Measurements from ENCODE around the gene SMKR1. TPM values are rescaled to one million over a fixed set of nuclear protein-coding genes. Genes with fewer than 3 reads are reported as not detected.

SMKR1 gene
- total and polyA plus RNA-seq, 2 experiments from 2014 or later: 2.1 TPM; not detected in 1

DNA sequence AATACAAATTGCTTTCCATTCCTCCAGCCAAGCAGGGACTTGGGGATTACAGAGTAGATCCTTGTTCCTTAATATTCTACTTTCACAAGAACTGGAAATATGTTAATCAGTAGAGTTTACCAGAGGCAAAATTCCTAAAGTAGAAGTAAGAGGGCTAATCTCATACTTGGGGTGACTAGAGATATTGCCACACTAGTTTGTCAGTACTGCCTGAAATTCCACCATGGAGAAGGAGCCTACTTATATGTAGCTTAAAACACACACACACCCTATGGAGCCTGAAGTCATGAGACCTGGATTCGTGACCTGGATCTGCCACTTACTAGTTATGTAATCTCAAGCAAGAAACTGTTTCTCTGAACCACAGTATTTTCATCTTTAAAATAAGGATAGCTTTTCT is 34.2 kb upstream of the SMKR1 start (continued):
- TF ChIP-seq, protein P1, sequence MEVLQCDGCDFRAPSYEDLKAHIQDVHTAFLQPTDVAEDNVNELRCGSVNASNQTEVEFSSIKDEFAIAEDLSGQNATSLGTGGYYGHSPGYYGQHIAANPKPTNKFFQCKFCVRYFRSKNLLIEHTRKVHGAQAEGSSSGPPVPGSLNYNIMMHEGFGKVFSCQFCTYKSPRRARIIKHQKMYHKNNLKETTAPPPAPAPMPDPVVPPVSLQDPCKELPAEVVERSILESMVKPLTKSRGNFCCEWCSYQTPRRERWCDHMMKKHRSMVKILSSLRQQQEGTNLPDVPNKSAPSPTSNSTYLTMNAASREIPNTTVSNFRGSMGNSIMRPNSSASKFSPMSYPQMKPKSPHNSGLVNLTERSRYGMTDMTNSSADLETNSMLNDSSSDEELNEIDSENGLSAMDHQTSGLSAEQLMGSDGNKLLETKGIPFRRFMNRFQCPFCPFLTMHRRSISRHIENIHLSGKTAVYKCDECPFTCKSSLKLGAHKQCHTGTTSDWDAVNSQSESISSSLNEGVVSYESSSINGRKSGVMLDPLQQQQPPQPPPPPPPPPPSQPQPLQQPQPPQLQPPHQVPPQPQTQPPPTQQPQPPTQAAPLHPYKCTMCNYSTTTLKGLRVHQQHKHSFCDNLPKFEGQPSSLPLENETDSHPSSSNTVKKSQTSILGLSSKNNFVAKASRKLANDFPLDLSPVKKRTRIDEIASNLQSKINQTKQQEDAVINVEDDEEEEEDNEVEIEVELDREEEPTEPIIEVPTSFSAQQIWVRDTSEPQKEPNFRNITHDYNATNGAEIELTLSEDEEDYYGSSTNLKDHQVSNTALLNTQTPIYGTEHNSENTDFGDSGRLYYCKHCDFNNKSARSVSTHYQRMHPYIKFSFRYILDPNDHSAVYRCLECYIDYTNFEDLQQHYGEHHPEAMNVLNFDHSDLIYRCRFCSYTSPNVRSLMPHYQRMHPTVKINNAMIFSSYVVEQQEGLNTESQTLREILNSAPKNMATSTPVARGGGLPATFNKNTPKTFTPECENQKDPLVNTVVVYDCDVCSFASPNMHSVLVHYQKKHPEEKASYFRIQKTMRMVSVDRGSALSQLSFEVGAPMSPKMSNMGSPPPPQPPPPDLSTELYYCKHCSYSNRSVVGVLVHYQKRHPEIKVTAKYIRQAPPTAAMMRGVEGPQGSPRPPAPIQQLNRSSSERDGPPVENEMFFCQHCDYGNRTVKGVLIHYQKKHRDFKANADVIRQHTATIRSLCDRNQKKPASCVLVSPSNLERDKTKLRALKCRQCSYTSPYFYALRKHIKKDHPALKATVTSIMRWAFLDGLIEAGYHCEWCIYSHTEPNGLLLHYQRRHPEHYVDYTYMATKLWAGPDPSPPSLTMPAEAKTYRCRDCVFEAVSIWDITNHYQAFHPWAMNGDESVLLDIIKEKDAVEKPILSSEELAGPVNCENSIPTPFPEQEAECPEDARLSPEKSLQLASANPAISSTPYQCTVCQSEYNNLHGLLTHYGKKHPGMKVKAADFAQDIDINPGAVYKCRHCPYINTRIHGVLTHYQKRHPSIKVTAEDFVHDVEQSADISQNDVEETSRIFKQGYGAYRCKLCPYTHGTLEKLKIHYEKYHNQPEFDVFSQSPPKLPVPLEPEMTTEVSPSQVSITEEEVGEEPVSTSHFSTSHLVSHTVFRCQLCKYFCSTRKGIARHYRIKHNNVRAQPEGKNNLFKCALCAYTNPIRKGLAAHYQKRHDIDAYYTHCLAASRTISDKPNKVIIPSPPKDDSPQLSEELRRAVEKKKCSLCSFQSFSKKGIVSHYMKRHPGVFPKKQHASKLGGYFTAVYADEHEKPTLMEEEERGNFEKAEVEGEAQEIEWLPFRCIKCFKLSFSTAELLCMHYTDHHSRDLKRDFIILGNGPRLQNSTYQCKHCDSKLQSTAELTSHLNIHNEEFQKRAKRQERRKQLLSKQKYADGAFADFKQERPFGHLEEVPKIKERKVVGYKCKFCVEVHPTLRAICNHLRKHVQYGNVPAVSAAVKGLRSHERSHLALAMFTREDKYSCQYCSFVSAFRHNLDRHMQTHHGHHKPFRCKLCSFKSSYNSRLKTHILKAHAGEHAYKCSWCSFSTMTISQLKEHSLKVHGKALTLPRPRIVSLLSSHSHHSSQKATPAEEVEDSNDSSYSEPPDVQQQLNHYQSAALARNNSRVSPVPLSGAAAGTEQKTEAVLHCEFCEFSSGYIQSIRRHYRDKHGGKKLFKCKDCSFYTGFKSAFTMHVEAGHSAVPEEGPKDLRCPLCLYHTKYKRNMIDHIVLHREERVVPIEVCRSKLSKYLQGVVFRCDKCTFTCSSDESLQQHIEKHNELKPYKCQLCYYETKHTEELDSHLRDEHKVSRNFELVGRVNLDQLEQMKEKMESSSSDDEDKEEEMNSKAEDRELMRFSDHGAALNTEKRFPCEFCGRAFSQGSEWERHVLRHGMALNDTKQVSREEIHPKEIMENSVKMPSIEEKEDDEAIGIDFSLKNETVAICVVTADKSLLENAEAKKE (CRISPR knock-in tag; IDR thresholded peaks at IDR 0.05): no peak
- no peak for TF ChIP-seq EZH2phosphoT487 (IDR thresholded peaks at IDR 0.05; ENCODE audit: unreplicated experiment)

DNA sequence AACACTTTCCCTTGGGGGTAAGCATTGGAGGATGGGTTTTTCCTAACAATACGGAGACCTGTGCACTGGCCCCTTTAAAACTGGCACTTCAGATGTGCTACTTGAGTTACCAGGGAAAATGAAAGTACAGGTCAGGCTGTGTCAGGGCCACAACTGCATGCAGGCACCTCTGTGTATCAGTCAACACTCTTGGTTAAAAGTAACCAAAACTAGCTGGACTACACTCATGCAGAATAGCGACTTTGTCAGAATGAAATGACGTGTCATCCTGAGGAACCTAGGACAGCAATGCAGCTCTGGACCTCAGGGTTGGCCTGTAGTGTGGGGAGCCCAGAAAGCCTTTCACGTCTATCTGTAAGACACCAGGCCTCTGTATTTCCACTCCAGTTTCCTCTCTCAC is 33.8 kb upstream of the SMKR1 start:
- no peak for DNase-seq (ENCODE audit: low spot score)
- Histone ChIP-seq H3K27ac (ENCODE audit: low read depth) (no peak overlapping the region), H3K4me1 (ENCODE audit: insufficient read depth) (peaks cover 15% of the 10 kb centered on the region), H2AFZ (no peak overlapping the region), H3K9me2 (ENCODE audit: insufficient read depth) (no peaks in the 10 kb centered on the region), H3K36me3 (ENCODE audit: insufficient read depth) (peaks cover 11% of the 10 kb centered on the region; the same call in 1 of the 2 replicates), H3K4me2 (no peak overlapping the region), H3K79me2 (replicated peaks; ENCODE audit: insufficient read depth) (no peaks in the 10 kb centered on the region), H3F3A (replicated peaks; ENCODE audit: low read depth) (no peaks in the 10 kb centered on the region), H3K27me3 (ENCODE audit: insufficient read depth) (no peaks in the 10 kb centered on the region), H3K4me3 (no peak overlapping the region), H4K20me1 (replicated peaks; ENCODE audit: insufficient read depth) (no peaks in the 10 kb centered on the region; the same call in 1 of the 2 replicates)
- Mint-ChIP-seq H3K36me3 (ENCODE audit: low read depth) (0 out of 3 replicates have a peak, but pooled peaks cover 2% of the 10 kb centered on the region), H3K4me3 (no peak overlapping the region), H3K27ac (0 out of 2 replicates have a peak overlapping the region, but pooled peaks have one; percentile 59), H3K4me1 (peaks cover 26% of the 10 kb centered on the region), H3K27me3 (ENCODE audit: insufficient read depth, low read depth, poor library complexity) (no peaks in the 10 kb centered on the region), H3K9me3 (no peaks in the 10 kb centered on the region)
- ATAC-seq: no peak
- TF ChIP-seq, protein P2, sequence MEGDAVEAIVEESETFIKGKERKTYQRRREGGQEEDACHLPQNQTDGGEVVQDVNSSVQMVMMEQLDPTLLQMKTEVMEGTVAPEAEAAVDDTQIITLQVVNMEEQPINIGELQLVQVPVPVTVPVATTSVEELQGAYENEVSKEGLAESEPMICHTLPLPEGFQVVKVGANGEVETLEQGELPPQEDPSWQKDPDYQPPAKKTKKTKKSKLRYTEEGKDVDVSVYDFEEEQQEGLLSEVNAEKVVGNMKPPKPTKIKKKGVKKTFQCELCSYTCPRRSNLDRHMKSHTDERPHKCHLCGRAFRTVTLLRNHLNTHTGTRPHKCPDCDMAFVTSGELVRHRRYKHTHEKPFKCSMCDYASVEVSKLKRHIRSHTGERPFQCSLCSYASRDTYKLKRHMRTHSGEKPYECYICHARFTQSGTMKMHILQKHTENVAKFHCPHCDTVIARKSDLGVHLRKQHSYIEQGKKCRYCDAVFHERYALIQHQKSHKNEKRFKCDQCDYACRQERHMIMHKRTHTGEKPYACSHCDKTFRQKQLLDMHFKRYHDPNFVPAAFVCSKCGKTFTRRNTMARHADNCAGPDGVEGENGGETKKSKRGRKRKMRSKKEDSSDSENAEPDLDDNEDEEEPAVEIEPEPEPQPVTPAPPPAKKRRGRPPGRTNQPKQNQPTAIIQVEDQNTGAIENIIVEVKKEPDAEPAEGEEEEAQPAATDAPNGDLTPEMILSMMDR (conservative IDR thresholded peaks at IDR 0.05; ENCODE audit: low read depth in 2 of 2): no peak
- TF ChIP-seq, protein P3, sequence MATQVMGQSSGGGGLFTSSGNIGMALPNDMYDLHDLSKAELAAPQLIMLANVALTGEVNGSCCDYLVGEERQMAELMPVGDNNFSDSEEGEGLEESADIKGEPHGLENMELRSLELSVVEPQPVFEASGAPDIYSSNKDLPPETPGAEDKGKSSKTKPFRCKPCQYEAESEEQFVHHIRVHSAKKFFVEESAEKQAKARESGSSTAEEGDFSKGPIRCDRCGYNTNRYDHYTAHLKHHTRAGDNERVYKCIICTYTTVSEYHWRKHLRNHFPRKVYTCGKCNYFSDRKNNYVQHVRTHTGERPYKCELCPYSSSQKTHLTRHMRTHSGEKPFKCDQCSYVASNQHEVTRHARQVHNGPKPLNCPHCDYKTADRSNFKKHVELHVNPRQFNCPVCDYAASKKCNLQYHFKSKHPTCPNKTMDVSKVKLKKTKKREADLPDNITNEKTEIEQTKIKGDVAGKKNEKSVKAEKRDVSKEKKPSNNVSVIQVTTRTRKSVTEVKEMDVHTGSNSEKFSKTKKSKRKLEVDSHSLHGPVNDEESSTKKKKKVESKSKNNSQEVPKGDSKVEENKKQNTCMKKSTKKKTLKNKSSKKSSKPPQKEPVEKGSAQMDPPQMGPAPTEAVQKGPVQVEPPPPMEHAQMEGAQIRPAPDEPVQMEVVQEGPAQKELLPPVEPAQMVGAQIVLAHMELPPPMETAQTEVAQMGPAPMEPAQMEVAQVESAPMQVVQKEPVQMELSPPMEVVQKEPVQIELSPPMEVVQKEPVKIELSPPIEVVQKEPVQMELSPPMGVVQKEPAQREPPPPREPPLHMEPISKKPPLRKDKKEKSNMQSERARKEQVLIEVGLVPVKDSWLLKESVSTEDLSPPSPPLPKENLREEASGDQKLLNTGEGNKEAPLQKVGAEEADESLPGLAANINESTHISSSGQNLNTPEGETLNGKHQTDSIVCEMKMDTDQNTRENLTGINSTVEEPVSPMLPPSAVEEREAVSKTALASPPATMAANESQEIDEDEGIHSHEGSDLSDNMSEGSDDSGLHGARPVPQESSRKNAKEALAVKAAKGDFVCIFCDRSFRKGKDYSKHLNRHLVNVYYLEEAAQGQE (IDR thresholded peaks at IDR 0.05; ENCODE audit: unreplicated experiment): no peak
- TF ChIP-seq CREB1 (CRISPR knock-in tag; IDR thresholded peaks at IDR 0.05; ENCODE audit: low read depth): no peak
